Measurements from ENCODE around the gene EGFR.

The EGFR gene

GRCh38 chr7:55237156-55237893 is 218.5 kb downstream of the EGFR start:
- Histone ChIP-seq H3K36me3 (ENCODE audit: insufficient read depth) (no peaks in the 10 kb centered on the region), H3K4me2 (no peak overlapping the region), H3K79me2 (ENCODE audit: insufficient read depth, low read depth) (no peaks in the 10 kb centered on the region), H3K27me3 (ENCODE audit: insufficient read depth, low read depth) (no peaks in the 10 kb centered on the region), H3K4me3 (IDR thresholded peaks at IDR 0.05; ENCODE audit: insufficient read depth, low read depth, low read length) (no peak overlapping the region), H3K9ac (no peak overlapping the region), H4K20me1 (ENCODE audit: insufficient read depth) (no peaks in the 10 kb centered on the region), H2AFZ (ENCODE audit: low read depth) (no peak overlapping the region), H3K4me1 (ENCODE audit: low read depth, poor library complexity, severe bottlenecking) (no peaks in the 10 kb centered on the region), H3K27ac (no peak overlapping the region)
- TF ChIP-seq CTCF (conservative IDR thresholded peaks at IDR 0.05; ENCODE audit: low read depth, low read length) = no peak

GRCh38 chr7:55239406-55239805 is 220.6 kb downstream of the EGFR start:
- TF ChIP-seq CTCF (conservative IDR thresholded peaks at IDR 0.05; ENCODE audit: low read depth, low read length) = no peak
- Histone ChIP-seq H2AFZ (ENCODE audit: low read depth) (no peak overlapping the region), H3K9ac (no peak overlapping the region), H3K4me2 (no peak overlapping the region), H3K4me3 (IDR thresholded peaks at IDR 0.05; ENCODE audit: insufficient read depth, low read depth, low read length) (no peak overlapping the region), H3K4me1 (ENCODE audit: low read depth, poor library complexity, severe bottlenecking) (no peaks in the 10 kb centered on the region), H3K79me2 (ENCODE audit: insufficient read depth, low read depth) (no peaks in the 10 kb centered on the region), H3K36me3 (ENCODE audit: insufficient read depth) (no peaks in the 10 kb centered on the region), H3K27me3 (ENCODE audit: insufficient read depth, low read depth) (no peaks in the 10 kb centered on the region), H3K27ac (no peak overlapping the region), H4K20me1 (ENCODE audit: insufficient read depth) (no peaks in the 10 kb centered on the region)

GRCh38 chr7:55240418-55241142 is 221.8 kb downstream of the EGFR start:
- Histone ChIP-seq H4K20me1 (ENCODE audit: insufficient read depth) (no peaks in the 10 kb centered on the region), H2AFZ (ENCODE audit: low read depth) (no peak overlapping the region), H3K4me3 (IDR thresholded peaks at IDR 0.05; ENCODE audit: insufficient read depth, low read depth, low read length) (no peak overlapping the region), H3K27ac (no peak overlapping the region), H3K36me3 (ENCODE audit: insufficient read depth) (no peaks in the 10 kb centered on the region), H3K27me3 (ENCODE audit: insufficient read depth, low read depth) (no peaks in the 10 kb centered on the region), H3K9ac (no peak overlapping the region), H3K4me2 (no peak overlapping the region), H3K4me1 (ENCODE audit: low read depth, poor library complexity, severe bottlenecking) (no peaks in the 10 kb centered on the region), H3K79me2 (ENCODE audit: insufficient read depth, low read depth) (no peaks in the 10 kb centered on the region)
- TF ChIP-seq CTCF (conservative IDR thresholded peaks at IDR 0.05; ENCODE audit: low read depth, low read length) = no peak

- Histone ChIP-seq H4K20me1 (ENCODE audit: insufficient read depth) (no peaks in the 10 kb centered on the region), H2AFZ (ENCODE audit: low read depth) (no peak overlapping the region), H3K27ac (no peak overlapping the region), H3K36me3 (ENCODE audit: insufficient read depth) (no peaks in the 10 kb centered on the region), H3K27me3 (ENCODE audit: insufficient read depth, low read depth) (no peaks in the 10 kb centered on the region), H3K4me2 (no peak overlapping the region), H3K9ac (no peak overlapping the region), H3K4me3 (IDR thresholded peaks at IDR 0.05; ENCODE audit: insufficient read depth, low read depth, low read length) (no peak overlapping the region), H3K79me2 (ENCODE audit: insufficient read depth, low read depth) (no peaks in the 10 kb centered on the region), H3K4me1 (ENCODE audit: low read depth, poor library complexity, severe bottlenecking) (no peaks in the 10 kb centered on the region)
- no peak for TF ChIP-seq CTCF (conservative IDR thresholded peaks at IDR 0.05; ENCODE audit: low read depth, low read length)
Measured at GRCh38 chr7:55241958-55242357, 223.1 kb downstream of the EGFR start.

Measured in KMS-11 (cell line).